Colonic mucosa (tissue), 4 donors: ENCODE results near the gene SARM1. TPM values are rescaled to one million over a fixed set of nuclear protein-coding genes. Genes with fewer than 3 reads are reported as not detected.

Source experiments
- DNase-seq: peaks from one replicate; pipeline ENCODE4 v3.0.0-alpha.2; 2020
- H3K27ac ChIP-seq: fragments of 200-600 bp; one replicate; pipeline ENCODE4 v1.8.0; 2021
- H3K27me3 ChIP-seq: fragments of 200-600 bp; one replicate; pipeline ENCODE4 v1.8.0; 2021
- H3K36me3 ChIP-seq: fragments of 200-600 bp; one replicate; pipeline ENCODE4 v1.8.0; 2021
- H3K4me1 ChIP-seq: fragments of 200-600 bp; one replicate; pipeline ENCODE4 v1.8.0; 2021; ENCODE audit warnings: mild to moderate bottlenecking
- H3K4me3 ChIP-seq: fragments of 200-600 bp; one replicate; pipeline ENCODE4 v1.8.0; 2021
- H3K9ac ChIP-seq, 2 donors: one replicate each; pipeline ENCODE4 v1.7.0; 2013; ENCODE audit warnings: control low read depth in 2 of 2, low read depth in 2 of 2, low read length in 2 of 2
- H3K9me3 ChIP-seq: fragments of 200-600 bp; one replicate; pipeline ENCODE4 v1.8.0; 2021
- intact Hi-C: fragments of 100-400 bp; cut with DNase I; formaldehyde crosslinking; loops from one replicate; pipeline ENCODE4 v1.14.1; 2022
- total RNA-seq, 2 donors: library from RNA; stranded (reverse); fragmentation: NEBNext Ultra II Directional in 1 of 2; extraction: Animal tissue kit (Norgen Biotek cat#: 25700) in 1 of 2; gene quantifications; one replicate each; pipeline ENCODE4 v1.2.1, GENCODE V29; 2021
- TF ChIP-seq, protein P1 (sequence below): fragments of 200-600 bp; IDR thresholded peaks from one replicate; pipeline ENCODE4 v1.8.0; 2022; ENCODE audit warnings: antibody characterized with exemption, mild to moderate bottlenecking
- donor health status: healthy.
- donor health status: DM: no; HTN: no; CAD: no.
- donor health status: DM: no; HTN: no; CAD: no.

SARM1 gene
- total RNA-seq, 2 donors from 2014 or later, result 7.7 to 10.8 TPM

DNA sequence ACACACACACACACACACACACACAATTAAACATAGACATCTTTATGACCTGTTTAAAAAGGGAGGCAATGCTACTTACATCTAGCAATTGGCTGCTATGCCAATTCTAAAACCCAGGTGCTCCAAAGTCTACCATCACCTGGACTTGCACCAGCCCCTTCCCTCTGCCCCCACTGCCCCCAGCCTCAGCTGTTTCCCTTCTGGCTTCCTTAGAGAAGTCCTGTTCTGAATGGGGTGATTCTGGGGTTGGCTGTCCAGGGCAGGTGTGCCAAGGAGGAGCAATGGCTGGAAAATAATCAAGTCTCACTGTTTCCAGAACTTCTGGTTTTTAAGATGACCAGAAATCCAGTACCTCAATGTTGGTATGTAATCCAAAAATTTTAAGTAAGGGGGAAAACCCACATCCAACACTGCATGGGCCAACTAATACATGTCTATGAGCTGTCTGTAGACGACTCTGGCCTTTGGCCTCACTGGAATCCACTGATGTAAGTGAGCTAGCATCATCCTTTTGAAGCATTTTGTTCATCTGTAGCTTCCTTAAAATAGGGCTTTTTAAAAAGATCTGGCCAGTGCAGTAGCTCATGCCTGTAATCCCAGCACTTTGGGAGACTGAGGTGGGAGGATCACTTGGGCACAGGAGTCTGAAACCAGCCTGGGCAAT lies 38.3 kb upstream of the SARM1 start:
- Histone ChIP-seq H3K27ac (no peak overlapping the region), H3K4me1 (peaks cover 8% of the 10 kb centered on the region), H3K9me3 (no peaks in the 10 kb centered on the region), H3K9ac (no peak overlapping the region), H3K36me3 (no peaks in the 10 kb centered on the region), H3K4me3 (no peak overlapping the region), H3K27me3 (no peaks in the 10 kb centered on the region)
- TF ChIP-seq, protein P1, sequence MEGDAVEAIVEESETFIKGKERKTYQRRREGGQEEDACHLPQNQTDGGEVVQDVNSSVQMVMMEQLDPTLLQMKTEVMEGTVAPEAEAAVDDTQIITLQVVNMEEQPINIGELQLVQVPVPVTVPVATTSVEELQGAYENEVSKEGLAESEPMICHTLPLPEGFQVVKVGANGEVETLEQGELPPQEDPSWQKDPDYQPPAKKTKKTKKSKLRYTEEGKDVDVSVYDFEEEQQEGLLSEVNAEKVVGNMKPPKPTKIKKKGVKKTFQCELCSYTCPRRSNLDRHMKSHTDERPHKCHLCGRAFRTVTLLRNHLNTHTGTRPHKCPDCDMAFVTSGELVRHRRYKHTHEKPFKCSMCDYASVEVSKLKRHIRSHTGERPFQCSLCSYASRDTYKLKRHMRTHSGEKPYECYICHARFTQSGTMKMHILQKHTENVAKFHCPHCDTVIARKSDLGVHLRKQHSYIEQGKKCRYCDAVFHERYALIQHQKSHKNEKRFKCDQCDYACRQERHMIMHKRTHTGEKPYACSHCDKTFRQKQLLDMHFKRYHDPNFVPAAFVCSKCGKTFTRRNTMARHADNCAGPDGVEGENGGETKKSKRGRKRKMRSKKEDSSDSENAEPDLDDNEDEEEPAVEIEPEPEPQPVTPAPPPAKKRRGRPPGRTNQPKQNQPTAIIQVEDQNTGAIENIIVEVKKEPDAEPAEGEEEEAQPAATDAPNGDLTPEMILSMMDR, result no peak
- no peak for DNase-seq
- intact Hi-C loops, result no loop called here

DNA sequence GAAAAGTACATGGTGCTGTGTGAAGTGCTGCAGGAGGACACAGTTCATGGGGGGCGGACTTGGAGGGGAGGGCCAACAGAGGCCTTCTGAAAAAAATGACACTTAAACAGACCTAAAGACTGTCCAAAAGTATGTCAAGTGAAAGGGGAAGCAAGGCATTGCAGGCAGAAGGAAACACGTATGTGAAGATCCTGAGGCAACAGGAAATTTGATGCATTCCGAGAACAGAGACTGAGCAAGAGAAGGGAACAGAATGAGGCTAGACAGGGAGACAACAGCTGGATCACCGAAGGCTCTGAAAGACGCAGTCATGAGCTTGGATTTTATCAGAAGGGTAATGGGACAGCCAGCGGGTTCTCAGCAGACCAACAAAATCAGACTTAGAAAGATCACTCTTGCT lies 37.3 kb upstream of the SARM1 start:
- Histone ChIP-seq H3K27ac (no peak overlapping the region), H3K4me3 (peak overlapping the region; percentile 96), H3K27me3 (no peaks in the 10 kb centered on the region), H3K9me3 (no peaks in the 10 kb centered on the region), H3K9ac (peak overlapping the region; percentile 72 to 76), H3K36me3 (no peaks in the 10 kb centered on the region), H3K4me1 (peaks cover 8% of the 10 kb centered on the region)
- TF ChIP-seq, protein P1, result no peak
- intact Hi-C loops, result no loop called here
- DNase-seq, result no peak

DNA sequence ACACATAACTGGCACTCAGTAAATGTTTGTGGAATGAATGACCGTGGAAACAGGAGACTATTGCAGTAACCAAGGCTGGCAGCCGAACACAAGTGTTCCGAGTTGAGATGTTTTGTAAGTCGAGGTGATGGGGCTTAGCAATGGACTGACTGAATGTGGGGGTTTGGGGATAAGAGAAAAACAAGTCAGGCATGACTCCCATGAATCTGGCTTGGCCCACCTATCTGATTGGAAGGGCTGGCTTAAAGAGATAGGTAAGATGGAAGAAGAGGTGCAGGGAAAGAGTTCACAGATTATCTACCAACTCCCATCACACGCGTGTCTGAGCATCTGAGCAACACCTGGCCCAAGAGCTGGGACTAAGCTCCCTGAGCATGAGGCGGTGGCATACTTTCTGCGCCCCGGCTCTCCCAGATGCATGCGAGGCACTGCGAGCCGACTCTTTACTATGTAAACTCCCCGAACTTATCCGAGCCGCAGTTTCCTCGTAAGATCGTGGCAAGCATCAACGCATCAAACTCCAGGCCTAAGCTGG lies 36.8 kb upstream of the SARM1 start:
- Histone ChIP-seq H3K27me3 (no peaks in the 10 kb centered on the region), H3K36me3 (no peaks in the 10 kb centered on the region), H3K4me3 (peak overlapping the region; percentile 96), H3K27ac (peak overlapping the region; percentile 79), H3K4me1 (peaks cover 8% of the 10 kb centered on the region), H3K9ac (peak overlapping the region; percentile 72 to 76), H3K9me3 (no peaks in the 10 kb centered on the region)
- TF ChIP-seq, protein P1, result no peak
- no peak for DNase-seq
- intact Hi-C loops, result no loop called here

DNA sequence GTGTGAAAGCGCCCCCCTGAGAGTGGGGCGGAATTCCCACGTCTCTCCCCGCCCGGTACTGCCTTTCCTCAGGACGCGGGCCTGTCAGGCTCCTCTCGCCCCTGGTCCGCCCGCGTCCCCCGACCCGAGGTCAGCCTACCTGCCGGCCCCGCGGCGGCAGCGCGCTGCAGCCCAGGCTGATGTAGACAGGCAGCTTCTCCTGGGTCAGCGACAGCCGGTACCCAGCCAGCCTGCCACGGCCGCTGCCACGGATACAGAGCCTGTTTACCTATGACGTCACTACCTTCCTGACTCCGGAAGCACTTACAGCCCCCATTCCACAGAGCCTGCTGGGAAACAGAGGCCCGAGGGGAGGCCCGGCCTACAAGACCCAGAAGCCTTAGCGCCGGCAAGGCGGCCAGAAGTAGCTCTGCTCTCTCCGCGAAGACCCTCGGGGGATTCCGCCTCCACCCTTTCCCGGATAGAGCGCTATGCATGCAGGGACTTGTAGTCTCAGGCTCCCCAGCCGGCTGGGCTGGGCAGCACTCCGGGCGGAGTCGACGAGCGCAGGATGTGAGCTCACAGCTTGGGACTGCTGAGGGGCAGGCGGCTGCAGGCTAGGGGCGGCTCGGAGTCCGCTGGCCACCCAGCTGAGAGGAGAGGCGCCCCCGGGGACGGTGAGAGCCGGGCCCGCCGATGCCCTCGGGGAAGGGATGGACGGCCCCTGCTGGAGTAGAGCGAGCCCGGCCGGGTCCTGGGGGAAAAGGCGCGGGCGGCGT lies 36.1 kb upstream of the SARM1 start, which contains the start of the genes IFT20 and TNFAIP1:
Gene IFT20, minus strand, starts transcription at position 272 of the 758 bp plus-strand sequence. CDS start 3,487 bp downstream, outside the sequence.
Gene TNFAIP1, plus strand, starts transcription at position 561 of the 758 bp plus-strand sequence. CDS start 3,761 bp downstream, outside the sequence.
- H3K9me3 ChIP-seq, result no peaks in the 10 kb centered on the region
- peaks cover 8% of the 10 kb centered on the region for H3K4me1 ChIP-seq
- intact Hi-C loops, result no loop called here
- H3K36me3 ChIP-seq, result no peaks in the 10 kb centered on the region
- peak within 1 kb of the TSS; percentile 96 for H3K4me3 ChIP-seq
- DNase-seq, result peak; percentile 98
- peak within 1 kb of the TSS; percentile 89 to 94 for H3K9ac ChIP-seq
- H3K27me3 ChIP-seq, result no peaks in the 10 kb centered on the region
- peak within 1 kb of the TSS; percentile 79 for H3K27ac ChIP-seq
- TF ChIP-seq, protein P1, result no peak

DNA sequence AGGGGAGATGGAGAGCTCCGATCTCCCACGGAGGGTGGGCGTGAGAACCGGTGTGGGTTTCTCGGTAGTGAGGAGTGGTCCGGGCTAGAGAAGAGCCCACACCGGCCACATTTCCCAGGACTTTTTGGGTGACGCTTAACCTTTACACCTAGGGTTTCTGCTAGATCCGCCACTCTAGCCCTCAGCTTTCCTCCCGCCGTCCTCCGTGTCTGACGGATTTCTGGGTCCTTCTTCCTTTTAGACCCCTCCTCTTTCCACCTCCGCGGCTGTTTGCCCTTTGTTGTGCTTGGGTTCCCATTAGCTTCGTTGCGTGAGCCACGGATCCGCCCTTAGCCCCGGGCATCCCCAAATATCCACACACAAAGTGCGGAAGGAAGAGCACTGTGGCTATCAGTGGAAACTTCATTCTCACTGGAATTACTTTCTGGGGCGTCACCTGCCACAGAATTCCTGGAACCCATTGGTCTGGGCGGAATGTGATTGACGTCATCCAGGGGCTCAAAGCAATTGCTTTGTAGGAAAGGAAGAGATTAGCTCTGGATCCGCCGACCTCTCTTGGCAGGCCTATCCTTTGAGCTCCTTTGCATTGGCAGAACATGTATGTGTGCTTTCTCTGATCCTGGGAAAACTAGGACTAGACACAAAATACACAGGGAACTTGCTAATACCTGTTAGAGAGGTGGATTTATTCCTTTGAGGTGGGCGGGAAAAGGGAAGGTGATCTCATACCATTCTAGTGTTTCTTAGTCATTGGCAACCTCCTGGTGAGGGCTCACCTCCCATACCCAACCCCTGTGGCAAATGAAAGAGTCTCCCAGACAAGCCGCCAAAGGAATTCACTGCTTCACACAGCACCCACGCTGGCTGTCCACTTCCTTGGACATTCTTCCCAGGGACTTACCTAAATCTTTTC lies 35.3 kb upstream of the SARM1 start:
- intact Hi-C loops, result no loop called here
- H3K27me3 ChIP-seq, result no peaks in the 10 kb centered on the region
- DNase-seq, result peak; percentile 70
- no peaks in the 10 kb centered on the region for H3K9me3 ChIP-seq
- TF ChIP-seq, protein P1, result no peak
- H3K4me3 ChIP-seq, result peak overlapping the region; percentile 96
- H3K27ac ChIP-seq, result peak overlapping the region; percentile 79
- H3K36me3 ChIP-seq, result peaks cover under 1% of the 10 kb centered on the region
- peak overlapping the region; percentile 89 to 94 for H3K9ac ChIP-seq
- peaks cover 8% of the 10 kb centered on the region for H3K4me1 ChIP-seq
